Stimulated activated CD8-positive, alpha-beta memory T cell treated with anti-CD3 and anti-CD28 coated beads, Interleukin-4, amount 100 ng/mL, for 48 hours (primary cell): ENCODE data around the gene ATG7.
"Not testable (repeated sequence)": the region's sequence is repeated elsewhere in the genome, so short reads cannot be mapped to it uniquely, and the experiment has no call there.

Experiments
- DNase-seq: peaks from one replicate; pipeline ENCODE4 v3.0.0-alpha.2; 2020

Gene ATG7

GRCh38 chr3:11477407-11477911 lies 205.3 kb downstream of the ATG7 start:
- DNase-seq = no peak

GRCh38 chr3:11478167-11478566 lies 206.0 kb downstream of the ATG7 start:
- no peak for DNase-seq

GRCh38 chr3:11479221-11479620 lies 207.0 kb downstream of the ATG7 start:
- DNase-seq = no peak

- no peak for DNase-seq
Observed at GRCh38 chr3:11480663-11481298, 208.6 kb downstream of the ATG7 start.

GRCh38 chr3:11481556-11481955 lies 209.4 kb downstream of the ATG7 start:
- no peak for DNase-seq

GRCh38 chr3:11482021-11482420 lies 209.8 kb downstream of the ATG7 start:
- no peak for DNase-seq

- DNase-seq = not testable (repeated sequence)
Observed at GRCh38 chr3:11488356-11488755, 216.2 kb downstream of the ATG7 start.

GRCh38 chr3:11494131-11494916 lies 222.1 kb downstream of the ATG7 start:
- DNase-seq = no peak

- no peak for DNase-seq
Observed at GRCh38 chr3:11495948-11496557, 223.9 kb downstream of the ATG7 start.

GRCh38 chr3:11498177-11498576 lies 226.0 kb downstream of the ATG7 start:
- no peak for DNase-seq

GRCh38 chr3:11498646-11499045 lies 226.4 kb downstream of the ATG7 start:
- no peak for DNase-seq

GRCh38 chr3:11499144-11499543 lies 226.9 kb downstream of the ATG7 start:
- no peak for DNase-seq

GRCh38 chr3:11502413-11502812 lies 230.2 kb downstream of the ATG7 start:
- DNase-seq = not testable (repeated sequence)

GRCh38 chr3:11507719-11508118 lies 235.5 kb downstream of the ATG7 start:
- DNase-seq = no peak

GRCh38 chr3:11508346-11509172 lies 236.4 kb downstream of the ATG7 start:
- DNase-seq = no peak

- DNase-seq = no peak
Observed at GRCh38 chr3:11509173-11510000, 237.2 kb downstream of the ATG7 start.

GRCh38 chr3:11510001-11510340 lies 237.8 kb downstream of the ATG7 start:
- no peak for DNase-seq

- DNase-seq = no peak
Observed at GRCh38 chr3:11510356-11510755, 238.2 kb downstream of the ATG7 start.

GRCh38 chr3:11511606-11512005 lies 239.4 kb downstream of the ATG7 start:
- not testable (repeated sequence) for DNase-seq

- not testable (repeated sequence) for DNase-seq
Observed at GRCh38 chr3:11513125-11513816, 241.1 kb downstream of the ATG7 start.

- DNase-seq = no peak
Observed at GRCh38 chr3:11513817-11514135, 241.6 kb downstream of the ATG7 start.
